Stimulated activated CD8-positive, alpha-beta memory T cell treated with anti-CD3 and anti-CD28 coated beads, Interleukin-12 subunit alpha, Interleukin-12 subunit beta, amount 100 ng/mL, for 1 hour (primary cell): ENCODE data around the gene TOB2.
A peak's percentile ranks its signal among the peaks of the same experiment; 100 is the strongest.
"Not testable (repeated sequence)": the region's sequence is repeated elsewhere in the genome, so short reads cannot be mapped to it uniquely, and the experiment has no call there.

Experiments used
- DNase-seq: peaks from one replicate; pipeline ENCODE4 v3.0.0-alpha.2; 2020; ENCODE audit warnings: low read depth

TOB2 gene

GRCh38 chr22:41461901-41462300, 15.3 kb upstream of the TOB2 start:
- no peak for DNase-seq

- not testable (repeated sequence) for DNase-seq
These were observed 13.5 kb upstream of the TOB2 start for GRCh38 chr22:41460071-41460470.

GRCh38 chr22:41459431-41459830, 12.8 kb upstream of the TOB2 start:
- no peak for DNase-seq

- no peak for DNase-seq
These were observed 11.6 kb upstream of the TOB2 start for GRCh38 chr22:41458161-41458728.

- DNase-seq = peak; percentile 82
These were observed 1.7 kb upstream of the TOB2 start for GRCh38 chr22:41448189-41448808.

- DNase-seq = no peak
These were observed 1.0 kb upstream of the TOB2 start for GRCh38 chr22:41447435-41448188.

GRCh38 chr22:41446057-41446501, 522 bp downstream of the TOB2 start:
- no peak for DNase-seq

GRCh38 chr22:41445129-41446056, 1.2 kb downstream of the TOB2 start:
- no peak for DNase-seq

GRCh38 chr22:41444360-41445128, 2.1 kb downstream of the TOB2 start:
- DNase-seq = peak; percentile 67

GRCh38 chr22:41442240-41442792, 4.3 kb downstream of the TOB2 start:
- no peak for DNase-seq

GRCh38 chr22:41440511-41440910, 6.1 kb downstream of the TOB2 start:
- DNase-seq = not testable (repeated sequence)

- DNase-seq = no peak
These were observed 9.4 kb downstream of the TOB2 start for GRCh38 chr22:41437198-41437597.

- DNase-seq = no peak
These were observed 10.1 kb downstream of the TOB2 start for GRCh38 chr22:41436322-41437113.

- DNase-seq = no peak
These were observed 11.0 kb downstream of the TOB2 start for GRCh38 chr22:41435560-41435959.

GRCh38 chr22:41434361-41435003, 12.1 kb downstream of the TOB2 start:
- DNase-seq = not testable (repeated sequence)

- not testable (repeated sequence) for DNase-seq
These were observed 13.1 kb downstream of the TOB2 start for GRCh38 chr22:41433480-41433879.

- DNase-seq = no peak
These were observed 14.9 kb downstream of the TOB2 start for GRCh38 chr22:41431656-41432055.

- no peak for DNase-seq
These were observed 16.7 kb downstream of the TOB2 start for GRCh38 chr22:41429951-41430332.

- DNase-seq = no peak
These were observed 17.2 kb downstream of the TOB2 start for GRCh38 chr22:41429232-41429950.
